GM18508 (cell line): ENCODE data around the gene ORAI1.
"Not testable (repeated sequence)": the region's sequence is repeated elsewhere in the genome, so short reads cannot be mapped to it uniquely, and the experiment has no call there.

Experiments used
- ATAC-seq: cut with Tn5 transposase; IDR thresholded peaks from one replicate; pipeline ENCODE4 v1.9.1; 2021; ENCODE audit warnings: moderate number of reproducible peaks; ENCODE audit not compliant: insufficient read depth, unreplicated experiment

ORAI1 gene

DNA sequence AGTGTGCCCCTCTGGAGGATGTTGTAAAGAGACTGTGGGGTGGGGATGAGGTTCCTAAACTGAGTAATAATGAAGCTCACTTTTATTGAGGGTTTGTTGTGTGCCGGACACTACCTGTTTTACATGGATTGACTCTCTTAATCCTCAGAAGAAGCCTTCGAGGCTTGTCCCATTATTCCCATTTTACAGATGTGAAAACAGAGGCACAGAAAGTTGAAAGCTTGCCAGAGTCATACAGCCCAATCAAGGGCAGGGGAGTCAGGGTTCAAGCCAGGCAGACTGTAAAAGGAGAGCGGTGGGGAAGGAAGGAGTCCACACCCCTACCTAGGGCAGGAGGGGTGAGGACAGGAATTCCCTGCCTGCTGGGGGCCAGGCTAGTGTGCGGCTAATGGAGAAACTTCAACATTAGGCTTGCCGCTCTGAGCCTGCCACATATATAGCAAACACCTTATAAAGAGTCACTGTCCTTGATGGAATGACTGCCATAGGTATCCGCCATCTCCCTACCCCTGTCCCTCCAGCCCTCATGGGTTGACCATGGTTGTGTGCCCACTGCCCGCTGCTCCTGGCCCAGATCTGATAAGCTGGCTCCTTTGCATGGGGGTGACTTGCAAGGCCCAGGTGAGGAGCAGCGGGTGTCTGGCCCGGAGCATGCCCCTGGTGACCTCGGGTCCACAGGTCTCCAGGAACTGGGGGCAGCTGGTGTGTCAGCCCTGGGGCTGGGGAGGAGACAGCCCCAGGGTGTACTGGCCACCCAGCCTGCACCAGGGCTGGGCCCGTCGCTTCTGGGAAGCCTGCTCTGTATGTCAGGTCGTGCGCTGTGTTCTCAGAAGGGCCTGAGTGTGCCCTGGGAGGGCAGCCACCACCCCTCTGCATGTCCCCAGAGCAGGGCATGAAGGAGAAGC is 12.2 kb downstream of the ORAI1 start:
- no peak for ATAC-seq

DNA sequence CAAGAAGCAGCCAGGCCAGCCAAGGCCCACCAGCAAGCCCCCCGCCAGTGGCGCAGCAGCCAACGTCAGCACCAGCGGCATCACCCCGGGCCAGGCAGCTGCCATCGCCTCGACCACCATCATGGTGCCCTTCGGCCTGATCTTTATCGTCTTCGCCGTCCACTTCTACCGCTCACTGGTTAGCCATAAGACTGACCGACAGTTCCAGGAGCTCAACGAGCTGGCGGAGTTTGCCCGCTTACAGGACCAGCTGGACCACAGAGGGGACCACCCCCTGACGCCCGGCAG is 15.0 kb downstream of the ORAI1 start:
- ATAC-seq = no peak

GRCh38 chr12:121648458-121649028 is 22.2 kb downstream of the ORAI1 start:
- no peak for ATAC-seq

DNA sequence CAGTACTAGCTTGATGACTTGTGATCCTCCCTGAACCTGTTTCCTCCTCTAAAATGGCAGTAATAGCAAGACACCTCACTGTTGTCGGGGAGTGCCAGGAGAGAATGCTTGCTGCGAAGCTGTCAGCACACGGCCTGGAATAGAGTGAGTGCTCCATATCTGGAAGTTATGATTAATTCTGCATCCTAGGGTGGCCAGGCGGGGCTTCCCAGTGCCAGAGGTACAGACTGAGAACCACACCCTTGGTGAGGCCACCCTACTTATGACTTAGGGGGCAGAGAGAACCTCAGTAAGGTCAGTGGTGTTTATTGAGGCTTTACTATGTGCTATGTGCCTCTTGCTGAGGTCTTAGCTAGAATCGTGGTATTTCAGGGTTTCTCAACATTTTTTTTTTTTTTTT is 23.0 kb downstream of the ORAI1 start:
- ATAC-seq = no peak

- no peak for ATAC-seq
Observed at GRCh38 chr12:121649819-121650353, 23.6 kb downstream of the ORAI1 start.

DNA sequence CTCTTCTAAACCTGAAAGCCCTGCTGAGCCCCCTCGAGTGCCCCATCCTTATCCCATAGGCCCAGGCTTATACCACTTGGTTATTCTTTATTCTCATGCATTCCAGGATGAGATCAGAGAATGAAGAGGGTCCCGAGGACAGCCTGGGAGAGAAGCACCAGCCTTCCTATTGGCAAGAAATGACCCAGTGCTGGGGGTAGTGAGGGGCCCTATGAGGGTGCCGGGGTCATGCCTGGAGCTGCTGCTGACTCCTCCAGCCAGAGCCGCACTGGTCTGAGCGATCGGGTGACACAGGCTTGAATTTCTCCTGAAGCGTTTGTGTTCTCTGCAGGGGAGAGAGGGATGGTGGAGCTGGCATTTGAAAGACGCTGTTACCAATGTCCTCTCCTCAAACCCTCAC is 25.0 kb downstream of the ORAI1 start:
- no peak for ATAC-seq

- ATAC-seq = no peak
Observed at GRCh38 chr12:121652767-121653497, 26.6 kb downstream of the ORAI1 start.

DNA sequence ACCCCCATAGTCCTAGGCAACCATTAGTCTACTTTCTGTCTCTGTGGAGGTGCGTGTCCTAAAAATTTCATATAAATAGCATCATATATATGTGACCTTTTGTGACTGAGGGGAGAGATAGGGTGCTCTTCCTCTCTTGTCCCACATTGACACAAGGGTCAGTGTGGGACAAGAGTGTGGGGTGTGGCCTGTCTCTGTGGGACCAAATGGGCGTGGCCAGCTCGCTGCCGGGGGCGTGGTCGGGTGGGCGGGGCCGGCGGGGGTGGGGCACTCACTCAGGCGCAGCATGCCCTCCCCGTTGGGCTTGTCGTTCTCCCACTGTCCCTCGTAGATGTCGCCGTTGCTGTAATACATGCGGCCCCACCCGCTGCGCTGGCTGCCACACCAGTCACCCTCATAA is 27.7 kb downstream of the ORAI1 start:
- ATAC-seq = no peak

DNA sequence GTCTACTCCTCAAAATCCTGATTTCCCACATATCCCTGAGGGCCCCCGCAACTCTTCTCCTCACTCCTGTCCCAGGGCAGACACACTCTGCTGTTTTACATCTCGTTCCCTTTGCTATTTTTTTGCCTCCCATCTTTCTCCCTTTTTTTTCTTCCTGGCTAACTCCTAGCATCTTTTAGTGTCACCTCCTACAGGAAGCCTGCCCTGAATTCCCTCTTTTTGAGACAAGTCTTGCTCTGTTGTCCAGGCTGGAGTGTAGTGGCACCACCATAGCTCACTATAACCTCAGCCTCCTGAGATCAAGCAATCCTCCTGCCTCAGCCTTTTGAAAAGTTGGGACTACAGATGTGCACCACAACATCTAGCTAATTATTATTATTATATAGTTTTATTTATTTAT is 29.8 kb downstream of the ORAI1 start:
- no peak for ATAC-seq

- ATAC-seq = no peak
Observed at GRCh38 chr12:121657305-121658008, 31.1 kb downstream of the ORAI1 start.

DNA sequence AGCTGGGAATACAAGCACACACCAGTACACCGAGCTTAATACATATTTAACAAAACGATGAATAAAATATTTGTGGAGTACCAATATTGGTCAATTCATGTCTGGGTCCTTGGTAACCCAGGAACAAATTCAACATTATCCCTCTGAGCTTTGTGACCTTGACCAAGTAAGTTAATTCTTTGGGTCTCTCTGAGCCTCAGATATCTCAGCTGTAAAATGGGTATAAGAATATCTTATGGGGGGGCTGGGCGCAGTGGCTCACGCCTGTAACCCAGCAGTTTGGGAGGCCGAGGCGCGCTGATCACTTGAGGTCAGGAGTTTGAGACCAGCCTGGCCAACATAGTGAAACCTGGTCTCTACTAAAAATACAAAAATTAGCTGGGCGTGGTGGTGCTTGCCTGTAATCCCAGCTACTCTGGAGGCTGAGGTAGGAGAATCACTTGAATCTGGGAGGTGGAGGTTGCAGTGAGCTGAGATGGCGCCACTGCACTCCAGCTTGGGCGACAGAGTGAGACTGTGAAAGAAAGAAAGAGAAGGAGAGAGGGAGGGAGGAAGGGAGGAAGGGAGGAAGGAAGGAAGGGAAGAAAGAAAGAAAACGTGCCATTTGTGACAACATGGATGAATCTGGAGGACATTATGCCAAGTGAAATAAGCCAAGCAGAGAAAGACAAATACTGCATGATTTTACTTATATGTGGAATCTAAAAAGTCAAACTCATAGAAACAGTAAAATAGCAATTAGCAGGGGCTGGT is 35.2 kb downstream of the ORAI1 start:
- not testable (repeated sequence) for ATAC-seq

- ATAC-seq = no peak
Observed at GRCh38 chr12:121663610-121663929, 37.2 kb downstream of the ORAI1 start.

DNA sequence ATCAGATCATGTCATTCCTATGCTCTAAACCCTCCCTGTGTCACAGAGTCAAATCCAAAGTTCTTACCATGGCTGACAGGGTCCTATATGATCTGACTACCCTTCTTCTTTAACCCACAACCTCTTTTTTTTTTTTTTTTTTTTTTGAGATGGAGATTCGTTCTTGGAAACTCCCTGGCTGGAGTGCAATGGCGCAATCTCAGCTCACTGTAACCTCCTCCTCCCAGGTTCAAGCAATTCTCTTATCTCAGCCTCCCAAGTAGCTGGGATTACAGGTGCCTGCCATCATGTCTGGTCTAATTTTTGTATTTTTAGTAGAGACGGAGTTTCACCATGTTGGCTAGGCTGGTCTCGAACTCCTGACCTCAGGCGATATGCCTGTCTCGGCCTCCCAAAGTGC is 40.5 kb downstream of the ORAI1 start:
- not testable (repeated sequence) for ATAC-seq

DNA sequence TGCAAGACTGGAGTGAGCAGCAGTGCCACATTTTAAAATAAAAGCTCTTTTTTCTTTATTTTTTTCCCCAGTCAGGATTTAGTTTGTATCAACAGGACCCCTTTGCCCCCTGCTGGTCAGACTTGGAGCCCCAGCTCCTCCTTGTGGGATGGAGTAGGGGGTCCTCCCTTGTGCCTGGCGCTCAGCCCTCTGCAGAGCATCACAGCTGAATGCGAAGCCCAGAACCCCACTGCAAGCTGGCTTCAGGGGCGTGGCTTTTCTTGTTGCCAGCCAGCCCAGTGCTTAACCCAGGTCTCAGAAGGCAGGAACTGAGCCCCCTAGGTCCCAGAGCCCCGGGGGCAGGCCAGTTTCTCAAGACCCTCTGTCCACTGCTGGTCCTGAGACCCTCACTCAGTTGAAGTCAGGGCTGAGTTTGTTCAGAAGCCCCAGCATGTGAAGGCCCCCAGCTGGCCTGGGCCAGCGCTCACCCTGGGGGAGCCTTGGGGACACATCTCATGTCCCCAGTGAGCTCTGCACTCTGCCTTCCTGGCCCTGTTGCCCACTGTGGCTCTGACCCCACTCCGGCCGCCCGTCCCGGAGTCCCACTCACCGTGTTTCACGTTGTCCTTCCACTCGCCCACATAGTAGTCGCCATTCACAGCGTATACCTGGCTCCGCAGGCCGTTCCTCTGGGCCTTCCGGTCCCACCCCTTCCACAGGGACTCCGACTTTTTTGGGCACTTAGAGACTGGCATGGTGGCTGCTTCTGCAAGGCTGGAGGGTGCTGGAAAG is 42.6 kb downstream of the ORAI1 start:
- ATAC-seq = no peak

GRCh38 chr12:121669521-121669900 is 43.2 kb downstream of the ORAI1 start, which contains the start of gene MORN3:
Gene MORN3, minus strand, starts transcription at chr12:121669654. Its CDS starts 171 bp downstream, at chr12:121669483.
- ATAC-seq = no peak

DNA sequence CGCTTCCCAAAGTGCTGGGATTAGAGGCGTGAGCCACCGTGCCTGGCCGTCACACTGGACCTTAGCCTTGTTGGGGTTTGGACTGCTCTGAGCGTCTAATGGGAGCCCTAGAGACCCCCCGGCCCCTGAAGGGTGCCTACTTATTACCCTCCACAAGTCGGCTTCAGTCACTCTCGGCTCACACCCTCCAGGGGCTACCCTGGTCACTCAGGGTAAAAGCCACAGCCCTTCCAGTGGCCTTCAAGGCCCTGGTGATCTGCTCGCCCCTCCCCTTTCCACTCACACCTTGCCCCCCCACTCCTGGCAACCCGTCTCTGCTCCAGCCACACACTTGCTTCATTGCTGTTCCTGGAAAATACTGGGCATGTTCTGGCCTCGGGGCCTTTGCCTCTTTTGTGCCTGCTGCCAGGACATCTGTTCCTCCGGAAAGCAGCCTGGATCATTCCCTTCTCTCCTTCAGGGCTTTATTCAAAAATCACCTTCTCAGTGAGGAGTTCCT is 46.7 kb downstream of the ORAI1 start:
- no peak for ATAC-seq

DNA sequence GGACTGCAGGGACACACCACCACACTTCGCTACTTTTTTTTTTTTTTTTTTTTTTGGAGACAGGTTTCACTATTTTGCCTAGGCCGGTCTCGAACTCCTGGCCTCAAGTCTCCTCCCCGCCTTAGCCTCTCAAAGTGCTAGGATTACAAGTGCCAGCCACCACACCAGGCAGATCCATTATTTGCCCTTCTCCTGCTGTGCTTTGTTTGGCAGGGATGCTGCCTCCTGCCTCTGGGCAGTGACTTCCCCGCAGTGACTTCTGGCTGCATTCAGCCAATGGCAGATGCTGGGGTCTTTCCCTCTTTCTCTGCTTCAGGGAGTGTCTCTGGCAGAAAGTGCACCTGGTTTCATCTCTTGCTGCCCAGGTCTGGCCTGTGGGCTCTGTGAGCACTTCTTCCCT is 49.9 kb downstream of the ORAI1 start:
- ATAC-seq = no peak

GRCh38 chr12:121678305-121678704 is 52.0 kb downstream of the ORAI1 start:
- ATAC-seq = no peak

DNA sequence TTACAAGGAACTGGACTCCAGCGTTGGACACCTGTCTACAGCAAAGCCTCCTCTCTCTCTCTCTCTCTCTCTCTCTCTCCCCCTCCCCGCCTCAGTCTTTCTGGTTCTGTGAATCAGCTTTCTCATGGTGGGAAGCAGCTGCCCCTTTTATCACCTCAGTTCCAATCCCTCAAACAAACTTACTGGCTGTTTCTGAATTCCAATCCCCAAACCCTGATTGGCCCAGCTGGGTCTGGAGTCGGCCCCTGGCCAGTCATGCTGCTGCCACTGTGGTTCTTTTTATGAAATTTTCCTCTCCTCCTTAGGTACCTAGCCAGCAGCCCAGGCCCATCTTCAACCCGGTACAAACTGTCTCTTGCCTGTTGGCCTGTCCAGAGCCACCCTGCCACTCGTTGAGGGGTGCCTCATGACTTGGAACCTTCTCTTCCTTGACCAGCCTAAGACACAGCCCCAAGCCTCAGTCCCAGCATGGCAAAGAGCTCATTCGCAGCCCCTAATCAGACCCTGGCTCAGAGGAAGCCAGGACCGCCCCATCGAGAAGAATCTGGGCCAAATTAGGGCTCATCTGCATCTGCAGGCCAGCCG is 52.5 kb downstream of the ORAI1 start:
- ATAC-seq = no peak
